ENCODE measurements around the gene RYR3. TPM values are rescaled to one million over a fixed set of nuclear protein-coding genes. Genes with fewer than 3 reads are reported as not detected.

The RYR3 gene
- total RNA-seq, 1 donor from 2014 or later, result 0.08 TPM

GRCh38 chr15:33476076-33476475 is 165.3 kb downstream of the RYR3 start:
- Histone ChIP-seq H3K27ac (replicated peaks) (no peak overlapping the region), H3K27me3 (ENCODE audit: low read depth) (no peaks in the 10 kb centered on the region), H3K4me1 (no peaks in the 10 kb centered on the region), H3K36me3 (no peaks in the 10 kb centered on the region), H3K4me3 (no peak overlapping the region), H3K9me3 (replicated peaks) (peaks cover 12% of the 10 kb centered on the region)
- intact Hi-C loops (cut with micrococcal nuclease), result no loop called here
- TF ChIP-seq CTCF (IDR thresholded peaks at IDR 0.05; ENCODE audit: borderline replicate concordance), result no peak
- no peak for DNase-seq

DNA sequence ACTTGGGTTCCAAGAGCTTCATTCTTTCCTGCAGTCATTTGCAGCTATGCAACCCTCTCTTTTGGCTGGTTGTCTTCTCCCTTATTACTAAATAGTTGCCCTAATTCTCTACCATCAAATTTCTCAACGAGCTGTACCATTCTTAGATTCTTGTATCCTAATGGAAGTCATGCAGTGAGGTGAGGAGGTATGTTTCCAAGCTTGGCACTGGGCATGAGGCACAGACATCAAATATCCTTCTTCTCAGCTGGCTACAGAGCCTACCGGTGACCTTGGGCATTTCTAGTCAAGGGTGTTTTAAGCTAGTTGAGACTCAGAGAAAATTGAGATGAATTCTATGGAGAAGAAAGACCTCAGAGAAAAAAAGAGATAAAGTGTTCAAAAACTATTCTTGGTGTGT is 166.1 kb downstream of the RYR3 start:
- Histone ChIP-seq H3K9me3 (replicated peaks) (peaks cover 19% of the 10 kb centered on the region), H3K27me3 (ENCODE audit: low read depth) (no peaks in the 10 kb centered on the region), H3K4me1 (no peaks in the 10 kb centered on the region), H3K27ac (replicated peaks) (no peak overlapping the region), H3K36me3 (no peaks in the 10 kb centered on the region), H3K4me3 (no peak overlapping the region)
- DNase-seq, result no peak
- intact Hi-C loops (cut with micrococcal nuclease), result no loop called here
- TF ChIP-seq CTCF (IDR thresholded peaks at IDR 0.05; ENCODE audit: borderline replicate concordance), result no peak

DNA sequence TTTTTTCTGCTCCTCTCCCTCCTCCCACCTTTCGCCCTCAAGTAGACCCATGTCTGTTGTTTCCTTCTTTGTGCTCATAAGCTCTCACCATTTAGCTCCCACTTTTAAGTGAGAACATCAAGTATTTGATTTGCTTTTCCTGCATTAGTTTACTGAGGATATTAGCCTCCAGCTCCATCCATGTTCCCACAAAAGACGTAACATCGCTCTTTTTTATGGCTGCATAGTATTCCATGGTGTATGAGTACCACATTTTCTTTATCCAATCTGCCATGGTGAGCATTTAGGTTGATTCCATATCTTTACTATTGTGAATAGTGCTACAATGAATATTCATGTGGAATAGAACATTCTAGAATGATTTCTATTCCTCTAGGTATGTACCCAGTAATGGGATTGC is 178.6 kb downstream of the RYR3 start:
- no peak for TF ChIP-seq CTCF (IDR thresholded peaks at IDR 0.05; ENCODE audit: borderline replicate concordance)
- Histone ChIP-seq H3K36me3 (no peaks in the 10 kb centered on the region), H3K27ac (replicated peaks) (no peak overlapping the region), H3K4me1 (no peaks in the 10 kb centered on the region), H3K9me3 (replicated peaks) (peaks cover 4% of the 10 kb centered on the region), H3K4me3 (no peak overlapping the region), H3K27me3 (ENCODE audit: low read depth) (no peaks in the 10 kb centered on the region)
- DNase-seq, result no peak
- intact Hi-C loops (cut with micrococcal nuclease), result loop anchor here (5.0 kb wide), 1 partner anchor 52 kb away; no protein-coding TSS in a partner anchor

GRCh38 chr15:33490703-33491102 is 179.9 kb downstream of the RYR3 start:
- no peak for TF ChIP-seq CTCF (IDR thresholded peaks at IDR 0.05; ENCODE audit: borderline replicate concordance)
- intact Hi-C loops (cut with micrococcal nuclease), result no loop called here
- H3K4me1 ChIP-seq, result no peaks in the 10 kb centered on the region
- peak; percentile 24 for DNase-seq
- peaks cover 4% of the 10 kb centered on the region for H3K9me3 ChIP-seq (replicated peaks)
- no peaks in the 10 kb centered on the region for H3K36me3 ChIP-seq
- no peak overlapping the region for H3K4me3 ChIP-seq
- no peaks in the 10 kb centered on the region for H3K27me3 ChIP-seq (ENCODE audit: low read depth)
- no peak overlapping the region for H3K27ac ChIP-seq (replicated peaks)

- H3K4me3 ChIP-seq, result no peak overlapping the region
- no peak overlapping the region for H3K27ac ChIP-seq (replicated peaks)
- H3K27me3 ChIP-seq (ENCODE audit: low read depth), result no peaks in the 10 kb centered on the region
- peaks cover 4% of the 10 kb centered on the region for H3K9me3 ChIP-seq (replicated peaks)
- no peak for TF ChIP-seq CTCF (IDR thresholded peaks at IDR 0.05; ENCODE audit: borderline replicate concordance)
- intact Hi-C loops (cut with micrococcal nuclease), result no loop called here
- no peaks in the 10 kb centered on the region for H3K4me1 ChIP-seq
- no peaks in the 10 kb centered on the region for H3K36me3 ChIP-seq
- DNase-seq, result no peak
Observed at GRCh38 chr15:33492434-33493052, 181.8 kb downstream of the RYR3 start.

All from left ventricle myocardium inferior (tissue), 1 donor.